ENCODE measurements around the gene ZNF25.
"Not testable (repeated sequence)": the region's sequence is repeated elsewhere in the genome, so short reads cannot be mapped to it uniquely, and the experiment has no call there.

The ZNF25 gene

DNA sequence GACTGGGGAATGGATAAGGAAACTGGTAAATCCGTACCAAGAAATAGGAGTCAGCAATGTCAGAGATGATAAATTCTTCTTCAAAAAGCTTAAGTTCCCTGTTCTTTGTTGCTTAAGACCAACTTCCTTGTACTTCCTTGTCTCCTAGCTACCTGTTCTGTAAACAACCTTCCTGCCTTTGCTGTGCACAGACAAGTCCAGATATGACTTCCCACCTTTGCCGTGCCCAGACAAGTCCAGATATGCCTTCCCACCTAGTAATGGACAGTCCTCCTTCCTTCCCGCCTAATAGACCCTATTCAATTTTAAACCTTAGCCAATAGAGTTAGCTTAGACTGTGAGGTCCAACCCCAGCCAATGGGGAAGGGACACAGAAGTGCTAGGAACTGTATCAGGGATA, 31.5 kb upstream of the ZNF25 start:
- CTCF ChIA-PET, result no interaction called here
- DNase-seq (ENCODE audit: extremely low spot score), result no peak
- TF ChIP-seq SUZ12 (IDR thresholded peaks at IDR 0.05) (no peak), HDGF (IDR thresholded peaks at IDR 0.05; ENCODE audit: borderline replicate concordance) (no peak), NFRKB (IDR thresholded peaks at IDR 0.05) (no peak), CTBP1 (IDR thresholded peaks at IDR 0.05; ENCODE audit: borderline replicate concordance) (no peak), FOXK2 (IDR thresholded peaks at IDR 0.05) (no peak), L3MBTL2 (conservative IDR thresholded peaks at IDR 0.05) (no peak), FOXA1 (IDR thresholded peaks at IDR 0.05) (no peak), ZNF384 (IDR thresholded peaks at IDR 0.05) (no peak), BHLHE40 (IDR thresholded peaks at IDR 0.05; ENCODE audit: borderline replicate concordance) (no peak), ARNT (IDR thresholded peaks at IDR 0.05) (no peak)
- POLR2A ChIA-PET, result no interaction called here

- TF ChIP-seq L3MBTL2 (conservative IDR thresholded peaks at IDR 0.05), result no peak
- no peak for TF ChIP-seq LEF1 (IDR thresholded peaks at IDR 0.05; ENCODE audit: borderline replicate concordance)
- no peak for TF ChIP-seq FOXK2 (IDR thresholded peaks at IDR 0.05)
- no peak for TF ChIP-seq ZNF384 (IDR thresholded peaks at IDR 0.05)
- TF ChIP-seq TARDBP (IDR thresholded peaks at IDR 0.05), result no peak
- no peak for TF ChIP-seq SUZ12 (IDR thresholded peaks at IDR 0.05)
- TF ChIP-seq NFRKB (IDR thresholded peaks at IDR 0.05), result no peak
- no peak for TF ChIP-seq HDGF (IDR thresholded peaks at IDR 0.05; ENCODE audit: borderline replicate concordance)
- TF ChIP-seq CTBP1 (IDR thresholded peaks at IDR 0.05; ENCODE audit: borderline replicate concordance), result no peak
- TF ChIP-seq BHLHE40 (IDR thresholded peaks at IDR 0.05; ENCODE audit: borderline replicate concordance), result no peak
- no peak for TF ChIP-seq ARNT (IDR thresholded peaks at IDR 0.05)
- no peak for TF ChIP-seq SP1 (IDR thresholded peaks at IDR 0.05)
- TF ChIP-seq FOXA1 (IDR thresholded peaks at IDR 0.05), result no peak
- no peak for TF ChIP-seq FOXM1 (IDR thresholded peaks at IDR 0.05; ENCODE audit: borderline replicate concordance)
- TF ChIP-seq PKNOX1 (IDR thresholded peaks at IDR 0.05), result no peak
- no peak for TF ChIP-seq ELF4 (IDR thresholded peaks at IDR 0.05)
- CTCF ChIA-PET, result no interaction called here
- DNase-seq (ENCODE audit: extremely low spot score), result no peak
- POLR2A ChIA-PET, result no interaction called here
These were observed 31.1 kb upstream of the ZNF25 start for GRCh38 chr10:38007551-38007950.

DNA sequence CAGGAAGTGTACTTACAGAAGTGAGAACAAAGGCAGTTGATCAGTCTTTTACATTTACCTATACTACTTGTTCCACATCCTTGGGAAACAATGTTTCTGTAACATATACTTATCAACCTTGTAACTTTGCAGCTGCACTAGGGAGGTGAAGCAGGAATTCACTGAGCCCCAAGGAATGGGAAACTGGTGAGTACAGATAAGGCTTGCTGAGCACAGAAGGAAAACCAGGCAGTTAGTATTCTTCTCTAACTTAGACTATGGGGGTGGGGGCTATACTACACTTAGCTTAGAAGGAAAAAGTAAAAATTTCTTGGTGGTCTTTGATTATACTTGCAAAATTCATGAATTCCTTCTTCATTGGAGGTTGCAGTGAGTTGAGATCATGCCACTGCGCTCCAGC, 27.1 kb upstream of the ZNF25 start:
- DNase-seq (ENCODE audit: extremely low spot score), result no peak
- no peak for TF ChIP-seq SUZ12 (IDR thresholded peaks at IDR 0.05)
- no peak for TF ChIP-seq TARDBP (IDR thresholded peaks at IDR 0.05)
- ChIA-PET POLR2A (no interaction called here), CTCF (no interaction called here)

- DNase-seq (ENCODE audit: extremely low spot score), result no peak
- POLR2A ChIA-PET, result no interaction called here
- CTCF ChIA-PET, result no interaction called here
- TF ChIP-seq PKNOX1 (IDR thresholded peaks at IDR 0.05), result no peak
- TF ChIP-seq FOXK2 (IDR thresholded peaks at IDR 0.05), result no peak
- no peak for TF ChIP-seq TARDBP (IDR thresholded peaks at IDR 0.05)
- no peak for TF ChIP-seq ARNT (IDR thresholded peaks at IDR 0.05)
- no peak for TF ChIP-seq SUZ12 (IDR thresholded peaks at IDR 0.05)
- no peak for TF ChIP-seq CTBP1 (IDR thresholded peaks at IDR 0.05; ENCODE audit: borderline replicate concordance)
- TF ChIP-seq FOXA1 (IDR thresholded peaks at IDR 0.05), result no peak
- no peak for TF ChIP-seq BHLHE40 (IDR thresholded peaks at IDR 0.05; ENCODE audit: borderline replicate concordance)
- no peak for TF ChIP-seq LEF1 (IDR thresholded peaks at IDR 0.05; ENCODE audit: borderline replicate concordance)
- no peak for TF ChIP-seq SP1 (IDR thresholded peaks at IDR 0.05)
These were observed 26.6 kb upstream of the ZNF25 start for GRCh38 chr10:38003026-38003425.

DNA sequence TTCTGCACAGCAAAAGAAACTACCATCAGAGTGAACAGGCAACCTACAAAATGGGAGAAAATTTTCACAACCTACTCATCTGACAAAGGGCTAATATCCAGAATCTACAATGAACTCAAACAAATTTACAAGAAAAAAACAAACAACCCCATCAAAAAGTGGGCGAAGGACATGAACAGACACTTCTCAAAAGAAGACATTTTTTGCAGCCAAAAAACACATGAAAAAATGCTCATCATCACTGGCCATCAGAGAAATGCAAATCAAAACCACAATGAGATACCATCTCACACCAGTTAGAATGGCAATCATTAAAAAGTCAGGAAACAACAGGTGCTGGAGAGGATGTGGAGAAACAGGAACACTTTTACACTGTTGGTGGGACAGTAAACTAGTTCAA, 24.0 kb upstream of the ZNF25 start:
- DNase-seq (ENCODE audit: extremely low spot score); CTCF ChIA-PET: not testable (repeated sequence)

DNA sequence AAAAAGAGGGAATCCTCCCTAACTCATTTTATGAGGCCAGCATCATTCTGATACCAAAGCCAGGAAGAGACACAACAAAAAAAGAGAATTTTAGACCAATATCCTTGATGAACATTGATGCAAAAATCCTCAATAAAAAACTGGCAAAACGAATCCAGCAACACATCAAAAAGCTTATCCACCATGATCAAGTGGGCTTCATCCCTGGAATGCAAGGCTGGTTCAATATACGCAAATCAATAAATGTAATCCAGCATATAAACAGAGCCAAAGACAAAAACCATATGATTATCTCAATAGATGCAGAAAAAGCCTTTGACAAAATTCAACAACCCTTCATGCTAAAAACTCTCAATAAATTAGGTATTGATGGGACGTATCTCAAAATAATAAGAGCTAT, 22.5 kb upstream of the ZNF25 start:
- POLR2A ChIA-PET; DNase-seq (ENCODE audit: extremely low spot score); CTCF ChIA-PET: not testable (repeated sequence)

More for the DNA sequence above, 24.0 kb upstream of the ZNF25 start:
- POLR2A ChIA-PET, result not testable (repeated sequence)

- CTCF ChIA-PET, result no interaction called here
These were observed 15.6 kb upstream of the ZNF25 start for GRCh38 chr10:37992083-37992482.

More at GRCh38 chr10:37992083-37992482, 15.6 kb upstream of the ZNF25 start:
- DNase-seq (ENCODE audit: extremely low spot score), result no peak
- TF ChIP-seq FOXM1 (IDR thresholded peaks at IDR 0.05; ENCODE audit: borderline replicate concordance) (no peak), L3MBTL2 (conservative IDR thresholded peaks at IDR 0.05) (no peak), FOXK2 (IDR thresholded peaks at IDR 0.05) (no peak), CTBP1 (IDR thresholded peaks at IDR 0.05; ENCODE audit: borderline replicate concordance) (no peak), HDGF (IDR thresholded peaks at IDR 0.05; ENCODE audit: borderline replicate concordance) (no peak), PKNOX1 (IDR thresholded peaks at IDR 0.05) (no peak)
- POLR2A ChIA-PET, result no interaction called here
